Hair follicular keratinocyte (primary cell): ENCODE data around the gene RNF44. TPM values are rescaled to one million over a fixed set of nuclear protein-coding genes. Genes with fewer than 3 reads are reported as not detected.

ENCODE experiments used
- total RNA-seq: library from RNA; depleted of rRNA; stranded (reverse); fragments of >200 nt; gene quantifications from 2 replicates; pipeline ENCODE4 v1.2.3, GENCODE V29; 2015

Gene RNF44
- total RNA-seq, result 8.2 and 11.6 TPM in 2 replicates

GRCh38 chr5:176536902-176537553, at the start of gene RNF44:
RNF44 (minus strand) TSS chr5:176537402; CDS start chr5:176532472, 4,930 bp downstream.

GRCh38 chr5:176548967-176549444, 11.8 kb upstream of the RNF44 start, which contains the start of gene CDHR2:
CDHR2 (plus strand) TSS chr5:176549342; CDS start chr5:176565353, 16,011 bp downstream.

Other genes with a start within 250 kb of the RNF44 start
- gene KIAA1191, start 175.6 kb downstream of the RNF44 start, total RNA-seq, result 85.7 and 87.5 TPM in 2 replicates
- 2.5 and 4.8 TPM in 2 replicates for gene ARL10, start 171.9 kb downstream of the RNF44 start, total RNA-seq
- 20.3 and 45.0 TPM in 2 replicates for gene NOP16, start 148.8 kb downstream of the RNF44 start, total RNA-seq
- gene HIGD2A, start 148.7 kb downstream of the RNF44 start, total RNA-seq, result 94.5 and 105 TPM in 2 replicates
- gene CLTB, start 120.9 kb downstream of the RNF44 start, total RNA-seq, result 357 and 420 TPM in 2 replicates
- gene FAF2, start 89.0 kb downstream of the RNF44 start, total RNA-seq, result 33.7 and 34.0 TPM in 2 replicates
- not detected in 2 replicates for gene CDHR2, start 11.9 kb upstream of the RNF44 start, total RNA-seq
- 8.7 and 11.0 TPM in 2 replicates for gene GPRIN1, start 72.8 kb upstream of the RNF44 start, total RNA-seq
- 0.15 and 0.23 TPM in 2 replicates for gene SNCB, start 93.1 kb upstream of the RNF44 start, total RNA-seq
- not detected in 2 replicates for gene EIF4E1B, start 93.3 kb upstream of the RNF44 start, total RNA-seq
- 34.3 and 36.1 TPM in 2 replicates for gene TSPAN17, start 110.1 kb upstream of the RNF44 start, total RNA-seq